Activated naive CD8-positive, alpha-beta T cell treated with anti-CD3 and anti-CD28 coated beads, Interleukin-2, amount 50 U/mL, for 16 hours (primary cell): ENCODE measurements around the gene MBLAC2.

Source experiments
- DNase-seq: peaks from one replicate; pipeline ENCODE4 v3.0.0-alpha.2; 2020; ENCODE audit warnings: low read depth, low spot score

The MBLAC2 gene

GRCh38 chr5:90474235-90475107 is at the start of gene MBLAC2, which contains the start of gene POLR3G:
Gene MBLAC2, minus strand, starts transcription at chr5:90474771. Its CDS starts 479 bp downstream, at chr5:90474292.
Gene POLR3G, plus strand, starts transcription at chr5:90474864. Its CDS starts 10,704 bp downstream, at chr5:90485568.
- peak; percentile 87 for DNase-seq

GRCh38 chr5:90519081-90519480 is 44.5 kb upstream of the MBLAC2 start:
- no peak for DNase-seq

GRCh38 chr5:90518661-90519060 is 44.1 kb upstream of the MBLAC2 start:
- DNase-seq = no peak

GRCh38 chr5:90514520-90514919 is 39.9 kb upstream of the MBLAC2 start:
- DNase-seq = no peak

- no peak for DNase-seq
These were observed 35.9 kb upstream of the MBLAC2 start for GRCh38 chr5:90510438-90510837.

GRCh38 chr5:90506221-90506620 is 31.6 kb upstream of the MBLAC2 start:
- no peak for DNase-seq

- DNase-seq = no peak
These were observed 30.2 kb upstream of the MBLAC2 start for GRCh38 chr5:90504743-90505142.

GRCh38 chr5:90503596-90503995 is 29.0 kb upstream of the MBLAC2 start:
- DNase-seq = no peak

- DNase-seq = no peak
These were observed 20.6 kb upstream of the MBLAC2 start for GRCh38 chr5:90495146-90495545.

- DNase-seq = no peak
These were observed 19.5 kb upstream of the MBLAC2 start for GRCh38 chr5:90494043-90494442.

GRCh38 chr5:90488791-90489190 is 14.2 kb upstream of the MBLAC2 start:
- no peak for DNase-seq

GRCh38 chr5:90484540-90484939 is 10.0 kb upstream of the MBLAC2 start:
- no peak for DNase-seq

GRCh38 chr5:90483206-90483605 is 8.6 kb upstream of the MBLAC2 start:
- no peak for DNase-seq

- no peak for DNase-seq
These were observed 6.1 kb upstream of the MBLAC2 start for GRCh38 chr5:90480699-90481098.

GRCh38 chr5:90479611-90480385 is 5.2 kb upstream of the MBLAC2 start:
- no peak for DNase-seq

- DNase-seq = no peak
These were observed 3.1 kb upstream of the MBLAC2 start for GRCh38 chr5:90477621-90478215.

GRCh38 chr5:90477073-90477472 is 2.5 kb upstream of the MBLAC2 start:
- DNase-seq = no peak

GRCh38 chr5:90476391-90476790 is 1.8 kb upstream of the MBLAC2 start:
- no peak for DNase-seq

- no peak for DNase-seq
These were observed 937 bp upstream of the MBLAC2 start for GRCh38 chr5:90475436-90475980.

- no peak for DNase-seq
These were observed 956 bp downstream of the MBLAC2 start for GRCh38 chr5:90473396-90474234.

- no peak for DNase-seq
These were observed 1.7 kb downstream of the MBLAC2 start for GRCh38 chr5:90472783-90473395.
